ENCODE measurements around the gene HMG20A. TPM values are rescaled to one million over a fixed set of nuclear protein-coding genes. Genes with fewer than 3 reads are reported as not detected.

Gene HMG20A
- total and polyA plus RNA-seq, 2 of the 13 experiments (the other 11 are each of a cell fraction or from before 2014, with no cell fraction given), result 28.0 to 35.2 TPM

DNA sequence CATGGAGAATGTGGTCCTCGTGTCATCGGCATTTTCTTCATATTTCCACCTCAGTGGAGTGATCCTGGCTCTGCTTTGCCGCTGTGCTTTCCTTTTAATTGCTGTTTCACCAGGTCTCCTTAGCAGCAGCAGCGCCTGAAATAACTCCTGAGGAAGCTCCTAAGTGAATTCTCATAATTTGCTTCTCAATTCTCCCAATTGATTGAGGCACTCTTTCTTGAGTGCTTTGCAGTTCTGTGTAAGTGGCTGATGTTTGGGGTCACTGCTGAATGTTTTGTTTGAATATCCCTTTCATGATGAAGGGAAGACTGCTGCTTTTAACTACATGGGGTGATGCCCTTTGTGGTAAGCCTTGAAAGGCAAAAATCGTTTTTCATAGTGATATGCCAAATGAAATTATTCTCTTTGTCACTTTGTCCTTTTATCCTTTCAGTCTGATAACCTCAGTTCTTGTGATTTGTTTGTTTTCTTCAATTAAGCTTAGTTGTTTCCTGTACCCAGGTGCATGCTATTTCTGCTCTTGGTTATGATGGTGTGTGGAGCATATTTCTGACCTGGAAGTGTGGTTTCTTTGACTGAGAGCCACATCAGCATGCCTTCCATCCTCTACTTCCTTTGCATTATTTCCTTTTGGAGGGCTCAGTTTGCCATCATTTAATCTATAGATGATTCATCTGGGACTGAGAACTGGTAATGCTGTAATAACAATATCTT is 36.7 kb downstream of the HMG20A start:
- H3K27me3 ChIP-seq (ENCODE audit: control insufficient read depth in 1 of 2, insufficient read depth in 2 of 2, low read length in 2 of 2), result no peaks in the 10 kb centered on the region
- 86% methylated on average over 5 of the region's 5 CpGs for WGBS (ENCODE audit: low lambda C conversion rate)
- POLR2A ChIA-PET, result no interaction called here
- TF ChIP-seq, protein P1, sequence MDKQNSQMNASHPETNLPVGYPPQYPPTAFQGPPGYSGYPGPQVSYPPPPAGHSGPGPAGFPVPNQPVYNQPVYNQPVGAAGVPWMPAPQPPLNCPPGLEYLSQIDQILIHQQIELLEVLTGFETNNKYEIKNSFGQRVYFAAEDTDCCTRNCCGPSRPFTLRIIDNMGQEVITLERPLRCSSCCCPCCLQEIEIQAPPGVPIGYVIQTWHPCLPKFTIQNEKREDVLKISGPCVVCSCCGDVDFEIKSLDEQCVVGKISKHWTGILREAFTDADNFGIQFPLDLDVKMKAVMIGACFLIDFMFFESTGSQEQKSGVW (CRISPR knock-in tag; IDR thresholded peaks at IDR 0.05; ENCODE audit: borderline replicate concordance), result no peak
- TF ChIP-seq ERF (CRISPR knock-in tag; IDR thresholded peaks at IDR 0.05) (no peak), RARG (CRISPR knock-in tag; IDR thresholded peaks at IDR 0.05; ENCODE audit: low read depth) (no peak), HDAC2 (CRISPR knock-in tag; IDR thresholded peaks at IDR 0.05) (no peak), ZSCAN31 (CRISPR knock-in tag; IDR thresholded peaks at IDR 0.05; ENCODE audit: low read depth) (no peak), BRCA1 (CRISPR knock-in tag; IDR thresholded peaks at IDR 0.05) (no peak), NFE2L1 (CRISPR knock-in tag; IDR thresholded peaks at IDR 0.05; ENCODE audit: borderline replicate concordance) (no peak)
- TF ChIP-seq, protein P2, sequence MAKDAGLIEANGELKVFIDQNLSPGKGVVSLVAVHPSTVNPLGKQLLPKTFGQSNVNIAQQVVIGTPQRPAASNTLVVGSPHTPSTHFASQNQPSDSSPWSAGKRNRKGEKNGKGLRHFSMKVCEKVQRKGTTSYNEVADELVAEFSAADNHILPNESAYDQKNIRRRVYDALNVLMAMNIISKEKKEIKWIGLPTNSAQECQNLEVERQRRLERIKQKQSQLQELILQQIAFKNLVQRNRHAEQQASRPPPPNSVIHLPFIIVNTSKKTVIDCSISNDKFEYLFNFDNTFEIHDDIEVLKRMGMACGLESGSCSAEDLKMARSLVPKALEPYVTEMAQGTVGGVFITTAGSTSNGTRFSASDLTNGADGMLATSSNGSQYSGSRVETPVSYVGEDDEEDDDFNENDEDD (CRISPR knock-in tag; IDR thresholded peaks at IDR 0.05; ENCODE audit: borderline replicate concordance), result no peak
- TF ChIP-seq, protein P3, sequence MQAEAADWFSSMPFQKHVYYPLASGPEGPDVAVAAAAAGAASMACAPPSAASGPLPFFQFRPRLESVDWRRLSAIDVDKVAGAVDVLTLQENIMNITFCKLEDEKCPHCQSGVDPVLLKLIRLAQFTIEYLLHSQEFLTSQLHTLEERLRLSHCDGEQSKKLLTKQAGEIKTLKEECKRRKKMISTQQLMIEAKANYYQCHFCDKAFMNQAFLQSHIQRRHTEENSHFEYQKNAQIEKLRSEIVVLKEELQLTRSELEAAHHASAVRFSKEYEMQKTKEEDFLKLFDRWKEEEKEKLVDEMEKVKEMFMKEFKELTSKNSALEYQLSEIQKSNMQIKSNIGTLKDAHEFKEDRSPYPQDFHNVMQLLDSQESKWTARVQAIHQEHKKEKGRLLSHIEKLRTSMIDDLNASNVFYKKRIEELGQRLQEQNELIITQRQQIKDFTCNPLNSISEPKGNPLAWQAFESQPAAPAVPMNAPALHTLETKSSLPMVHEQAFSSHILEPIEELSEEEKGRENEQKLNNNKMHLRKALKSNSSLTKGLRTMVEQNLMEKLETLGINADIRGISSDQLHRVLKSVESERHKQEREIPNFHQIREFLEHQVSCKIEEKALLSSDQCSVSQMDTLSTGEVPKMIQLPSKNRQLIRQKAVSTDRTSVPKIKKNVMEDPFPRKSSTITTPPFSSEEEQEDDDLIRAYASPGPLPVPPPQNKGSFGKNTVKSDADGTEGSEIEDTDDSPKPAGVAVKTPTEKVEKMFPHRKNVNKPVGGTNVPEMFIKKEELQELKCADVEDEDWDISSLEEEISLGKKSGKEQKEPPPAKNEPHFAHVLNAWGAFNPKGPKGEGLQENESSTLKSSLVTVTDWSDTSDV (CRISPR knock-in tag; IDR thresholded peaks at IDR 0.05), result no peak
- TF ChIP-seq, protein P4, sequence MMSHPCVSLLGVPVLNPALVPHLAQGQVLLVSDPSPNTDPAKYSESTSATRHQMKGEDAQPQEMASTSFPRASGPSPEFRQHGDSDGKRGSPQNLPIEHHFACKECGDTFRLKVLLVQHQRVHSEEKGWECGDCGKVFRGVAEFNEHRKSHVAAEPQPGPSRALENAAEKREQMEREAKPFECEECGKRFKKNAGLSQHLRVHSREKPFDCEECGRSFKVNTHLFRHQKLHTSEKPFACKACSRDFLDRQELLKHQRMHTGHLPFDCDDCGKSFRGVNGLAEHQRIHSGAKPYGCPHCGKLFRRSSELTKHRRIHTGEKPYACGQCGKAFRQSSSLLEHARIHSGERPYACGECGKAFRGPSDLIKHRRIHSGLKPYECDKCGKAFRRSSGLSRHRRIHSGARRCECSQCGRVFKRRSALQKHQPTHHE (CRISPR knock-in tag; IDR thresholded peaks at IDR 0.05; ENCODE audit: borderline replicate concordance), result no peak
- intact Hi-C loops (cut with micrococcal nuclease; ENCODE audit: unreplicated experiment) (no loop called here), in situ Hi-C loops (cut with HindIII; ENCODE audit: extremely low pct_ligation_motif_present, low pct_unique_long_range_greater_than_20kb) (no loop called here)
- H3K4me1 ChIP-seq (ENCODE audit: insufficient read depth, low read length), result peaks cover 15% of the 10 kb centered on the region; the same call in 1 of the 2 replicates
- H3K36me3 ChIP-seq (replicated peaks in 1 of 2; ENCODE audit: control insufficient read depth in 1 of 2, insufficient read depth in 2 of 2, low read length in 2 of 2), result peaks cover 7 to 31% of the 10 kb centered on the region in 2 experiments; a peak in 4 of 5 replicates
- no peak overlapping the region for H3K27ac ChIP-seq (ENCODE audit: extremely low read length, insufficient read depth, low read length)
- no peaks in the 10 kb centered on the region for H4K20me1 ChIP-seq (ENCODE audit: insufficient read depth, low read length)
- H2AFZ ChIP-seq (ENCODE audit: low read length), result no peak overlapping the region
- H3K4me2 ChIP-seq (ENCODE audit: low read depth, low read length), result no peak overlapping the region
- FAIRE-seq, result no peak
- H3K9ac ChIP-seq (ENCODE audit: insufficient read depth, low read depth, low read length), result no peak overlapping the region
- ATAC-seq, result no peak
- H3K9me3 ChIP-seq (ENCODE audit: low read length), result no peaks in the 10 kb centered on the region
- DNase-seq (ENCODE audit: low spot score), result no peak
- CTCF ChIA-PET (ENCODE audit: low intra/inter-chr PET ratio, low total read pairs), result no interaction called here
- H3K4me3 ChIP-seq (replicated peaks in 1 of 3; ENCODE audit: insufficient read depth in 1 of 3, low read depth in 2 of 3, low read length in 3 of 3), result no peak overlapping the region
- H3K79me2 ChIP-seq (ENCODE audit: insufficient read depth, low read length), result peaks cover 4% of the 10 kb centered on the region
- no TSS peak for BruUV-seq (replicated peaks)

All from HepG2 (cell line).